ENCODE measurements around the gene UNC80.

DNA sequence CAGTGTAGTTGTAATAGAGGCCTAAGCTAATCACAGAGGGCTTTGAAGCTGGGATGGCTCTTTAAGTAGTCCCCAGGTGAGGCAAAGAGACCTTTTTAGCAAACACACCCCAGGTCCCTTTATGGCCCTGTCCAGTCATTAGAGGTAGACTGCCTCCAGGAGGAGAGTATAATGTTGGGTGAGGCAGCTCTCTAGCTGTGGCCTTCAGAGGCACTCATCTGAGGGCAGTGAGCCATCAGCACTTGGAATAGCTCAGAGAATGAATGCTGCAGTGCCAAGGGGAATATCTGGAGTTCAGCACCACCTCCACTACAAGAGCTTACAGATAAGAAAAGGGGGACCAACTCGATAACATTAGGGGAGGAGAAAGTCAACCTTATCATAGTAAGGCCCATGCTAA, 52.8 kb downstream of the UNC80 start:
- TF ChIP-seq POLR2AphosphoS5 (IDR thresholded peaks at IDR 0.05; ENCODE audit: low read depth, low read length) (no peak), POLR2A (IDR thresholded peaks at IDR 0.05; ENCODE audit: low read depth, low read length) (no peak), TAF1 (IDR thresholded peaks at IDR 0.05; ENCODE audit: low read depth, low read length) (no peak), POU2F2 (IDR thresholded peaks at IDR 0.05; ENCODE audit: low read depth, low read length) (no peak), SPI1 (IDR thresholded peaks at IDR 0.05; ENCODE audit: low read depth, low read length) (no peak), PAX5 (IDR thresholded peaks at IDR 0.05; ENCODE audit: insufficient read depth, low read length, severe bottlenecking) (no peak)

Measured in GM12891 (cell line).